HG03045 (cell line): ENCODE results near the gene CCND1.

Experiments used
- ATAC-seq: cut with Tn5 transposase; IDR thresholded peaks from one replicate; pipeline ENCODE4 v1.9.1; 2021; ENCODE audit warnings: mild to moderate bottlenecking, moderate library complexity; ENCODE audit not compliant: unreplicated experiment

The CCND1 gene

DNA sequence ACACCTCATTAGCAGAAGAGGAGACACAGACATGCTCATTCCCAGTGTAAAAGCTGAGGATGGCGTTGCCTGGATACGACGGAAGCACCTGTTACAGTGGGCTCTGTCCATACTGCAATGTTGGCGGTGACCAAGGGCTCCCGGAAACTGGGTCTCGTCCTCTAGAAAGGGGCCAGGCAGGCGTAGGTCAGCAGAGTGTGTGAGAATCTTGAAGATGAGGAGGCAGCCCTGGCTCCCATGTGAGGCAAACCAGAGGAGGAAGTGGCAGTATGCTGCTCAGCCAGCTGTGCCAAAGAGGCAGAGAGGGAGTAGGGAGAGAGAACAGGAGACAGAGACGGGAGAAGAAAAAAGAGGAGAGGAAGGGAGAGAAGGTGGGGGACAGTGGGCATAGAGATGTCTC is 23.9 kb downstream of the CCND1 start:
- no peak for ATAC-seq

DNA sequence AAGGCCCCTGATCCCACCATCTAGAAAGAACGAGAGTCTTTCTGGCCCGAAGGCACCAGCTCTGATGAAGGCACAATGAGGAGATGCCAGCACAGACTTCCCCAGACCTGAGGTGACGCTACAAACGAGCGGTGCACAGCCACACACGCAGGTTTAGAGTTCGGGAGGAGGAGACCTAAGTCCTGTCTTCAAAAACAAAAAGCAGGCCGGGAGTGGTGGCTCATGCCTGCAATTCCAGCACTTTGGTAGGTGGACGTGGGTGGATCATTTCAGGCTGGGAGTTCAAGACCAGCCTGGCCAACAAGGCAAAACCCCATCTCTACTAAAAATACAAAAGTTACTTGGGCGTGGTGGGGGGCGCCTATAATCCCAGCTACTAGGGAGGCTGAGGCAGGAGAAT is 24.7 kb downstream of the CCND1 start:
- ATAC-seq = no peak

GRCh38 chr11:69666261-69666660 is 25.3 kb downstream of the CCND1 start:
- ATAC-seq = no peak

- no peak for ATAC-seq
These were observed 26.0 kb downstream of the CCND1 start for GRCh38 chr11:69666752-69667536.

DNA sequence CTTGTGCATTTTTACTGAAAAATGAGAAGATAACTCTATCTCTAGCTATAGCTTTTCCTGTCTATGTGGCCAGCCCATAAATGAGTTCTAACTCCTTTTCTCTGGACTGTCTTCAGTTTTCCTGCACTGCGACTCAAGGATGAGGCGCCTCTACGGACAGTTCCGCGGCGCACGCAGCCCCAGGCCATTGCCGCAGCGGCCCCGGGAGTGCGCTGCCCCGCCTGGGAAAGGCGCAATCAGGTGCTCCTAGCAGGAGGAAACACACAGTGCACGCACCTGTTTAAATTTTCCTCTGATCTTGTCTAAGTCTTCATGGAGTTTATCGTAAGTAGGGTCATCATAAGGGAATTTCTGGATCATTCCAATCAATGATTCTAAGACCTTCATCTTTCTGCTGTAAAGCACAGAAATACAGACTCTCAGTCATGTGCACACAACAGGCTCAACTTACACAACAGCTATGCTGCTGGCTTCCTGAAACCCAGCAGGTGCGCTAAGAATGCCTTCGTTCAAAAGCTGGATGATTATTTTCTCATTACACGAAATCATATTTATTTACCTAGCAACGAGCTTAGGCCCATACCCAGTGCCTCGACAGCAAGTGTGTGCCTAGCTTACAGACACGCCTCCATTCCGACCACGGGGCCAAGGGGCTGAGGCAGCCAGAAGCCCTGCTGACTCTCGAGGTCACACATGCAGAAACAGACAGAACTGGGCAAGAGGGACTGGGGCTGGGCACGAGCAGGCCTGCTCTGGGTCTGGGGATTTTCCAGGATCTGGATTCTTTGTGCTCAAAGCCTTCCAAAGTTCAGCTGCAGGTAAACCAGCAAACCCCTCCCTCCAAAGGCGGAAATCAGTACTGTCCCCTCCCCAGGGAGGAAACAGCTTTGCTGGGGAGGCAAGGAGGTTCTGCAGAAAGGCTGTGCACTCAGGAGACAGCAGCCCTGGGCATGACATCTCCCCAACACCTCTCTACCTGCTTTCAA is 27.0 kb downstream of the CCND1 start:
- no peak for ATAC-seq

- no peak for ATAC-seq
These were observed 28.5 kb downstream of the CCND1 start for GRCh38 chr11:69669486-69669885.

DNA sequence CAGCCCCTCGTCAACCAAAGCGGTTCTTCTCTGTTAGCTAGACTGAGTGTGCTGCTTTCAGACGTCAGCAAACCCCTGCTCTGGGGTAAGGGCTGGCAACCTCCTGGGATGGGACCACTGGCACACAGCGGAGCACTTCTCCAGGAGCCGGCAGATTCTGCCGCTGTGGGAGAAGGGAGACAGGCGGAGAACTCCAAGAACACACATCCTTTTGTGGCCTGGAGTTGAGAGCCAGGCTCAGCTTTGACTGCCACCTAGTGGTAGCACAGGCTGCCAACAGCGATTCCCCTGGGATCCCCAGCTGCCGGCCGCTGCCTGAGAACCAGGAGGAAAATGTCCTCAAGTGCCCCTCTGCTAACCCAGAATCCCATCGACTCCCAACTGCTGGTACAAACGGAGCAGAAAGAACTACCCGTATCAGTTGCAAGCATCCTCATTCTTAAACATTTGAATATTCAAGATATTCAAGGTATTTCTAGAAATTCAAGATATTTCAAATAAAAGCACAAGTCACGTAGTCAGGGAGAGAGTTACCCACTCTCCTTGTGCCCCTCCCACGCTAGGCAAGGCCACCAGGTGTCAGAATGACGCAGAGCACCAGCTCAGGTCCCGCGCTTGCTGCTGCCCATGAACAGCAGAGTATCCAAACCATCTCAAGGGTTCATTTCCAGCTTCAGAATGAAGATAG is 29.3 kb downstream of the CCND1 start:
- no peak for ATAC-seq

DNA sequence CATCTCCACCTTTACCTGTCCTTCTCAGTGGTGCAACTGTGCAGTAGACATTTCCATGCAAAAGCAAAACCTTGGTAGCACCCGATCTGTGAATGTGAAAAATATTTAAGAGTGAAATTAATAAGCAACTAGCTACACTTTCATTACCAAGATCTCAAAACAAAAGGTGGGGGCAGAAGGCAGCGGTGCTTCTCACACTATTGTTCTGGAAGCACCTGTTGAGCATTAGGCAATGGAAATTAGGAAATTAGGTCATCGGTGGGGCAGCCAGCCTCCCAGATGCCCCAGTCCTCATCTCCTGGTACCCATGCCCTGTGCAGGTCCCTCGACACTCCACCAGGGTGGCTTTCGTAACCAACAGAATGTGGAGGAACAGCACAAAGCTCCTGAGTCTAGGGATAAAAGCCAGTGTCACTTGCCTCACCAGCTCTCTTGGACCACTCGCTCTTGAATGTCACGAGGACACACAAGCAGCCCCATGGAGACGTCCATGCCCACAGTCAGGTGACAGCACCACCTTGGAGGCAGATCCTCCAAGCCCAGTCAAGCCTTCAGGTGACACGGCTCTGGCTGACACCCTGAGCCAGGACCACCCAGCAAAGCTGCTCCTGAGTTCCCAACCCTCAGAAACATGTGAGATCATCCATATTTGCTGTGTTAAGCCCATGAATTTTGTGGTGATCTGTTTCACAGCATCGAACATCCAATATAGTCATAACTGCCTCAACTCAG is 30.9 kb downstream of the CCND1 start:
- ATAC-seq = no peak

DNA sequence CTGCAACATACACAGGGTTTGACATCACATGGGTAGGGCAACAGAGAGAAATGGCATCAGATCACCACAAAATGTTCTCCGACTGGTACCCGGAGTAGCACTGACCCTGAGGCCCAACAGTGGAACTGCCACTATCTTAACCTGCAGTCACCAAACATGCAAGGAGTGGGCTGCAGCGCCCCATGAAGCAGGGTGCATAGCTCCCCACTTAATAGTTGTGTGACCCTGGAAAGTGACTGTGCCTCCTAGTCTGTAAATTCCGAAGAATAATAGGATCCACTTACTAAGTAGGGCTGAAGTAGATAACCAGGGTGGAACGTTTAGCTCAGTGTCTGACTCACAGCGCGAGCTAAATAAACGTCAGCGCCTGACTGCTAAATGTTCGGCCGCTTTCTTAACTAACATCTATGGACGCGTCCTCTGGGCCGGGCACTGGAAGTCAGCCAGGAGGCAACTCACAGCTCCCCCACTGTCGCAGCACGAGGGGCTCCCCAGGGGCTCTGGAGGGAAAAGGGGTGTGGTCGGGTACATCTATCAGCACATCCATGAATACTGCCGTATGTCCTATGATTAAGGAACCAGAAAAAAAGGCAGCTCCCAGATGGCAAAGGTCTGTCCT is 33.4 kb downstream of the CCND1 start:
- no peak for ATAC-seq

DNA sequence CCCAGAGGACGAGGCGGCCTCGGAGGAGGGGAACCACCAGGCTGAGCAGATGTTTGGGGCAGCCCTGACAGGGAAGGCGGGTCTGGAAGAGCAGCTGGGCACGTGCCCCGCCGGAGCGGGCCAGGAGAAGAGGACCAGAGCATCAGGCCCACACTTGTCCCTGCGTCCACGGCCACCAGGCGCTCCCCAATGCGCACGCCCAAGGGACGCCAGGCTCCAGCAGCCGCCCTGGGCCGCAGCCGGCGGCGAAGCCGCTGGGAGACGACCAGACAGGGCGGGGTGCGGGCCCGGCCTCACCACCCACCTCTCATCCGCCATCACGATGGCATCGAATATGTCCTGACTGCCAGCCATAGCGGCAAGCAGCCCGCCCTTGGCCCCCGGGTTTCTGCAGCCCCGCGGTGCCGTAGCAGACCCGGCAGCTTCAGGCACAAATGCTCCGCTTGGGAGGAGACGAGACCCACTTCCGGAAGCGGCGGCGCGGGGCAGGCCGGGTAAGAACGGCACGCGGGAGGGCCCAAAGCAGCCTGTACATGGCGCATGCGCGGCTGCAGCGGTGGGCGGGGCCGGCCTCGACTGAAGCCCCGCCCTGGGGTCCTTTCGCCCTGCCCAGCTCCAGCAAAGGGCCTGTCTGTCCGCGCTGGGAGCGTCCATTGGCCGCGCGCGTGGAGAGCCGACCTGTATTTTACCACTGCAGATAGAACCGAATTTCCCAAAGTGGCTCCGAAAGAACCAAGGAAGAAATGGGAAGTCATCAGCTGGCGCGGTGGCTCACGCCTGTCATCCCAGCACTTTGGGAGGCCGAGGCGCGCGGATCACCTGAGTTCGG is 34.1 kb downstream of the CCND1 start, which contains the start of gene LTO1:
Gene LTO1 (minus strand): TSS at position 468 of the 829 bp plus-strand sequence. CDS start 114 bp downstream, at position 354.
- ATAC-seq = peak; percentile 87

GRCh38 chr11:69677749-69678148 is 36.8 kb downstream of the CCND1 start:
- ATAC-seq = no peak

GRCh38 chr11:69680688-69681087 is 39.7 kb downstream of the CCND1 start:
- no peak for ATAC-seq

GRCh38 chr11:69682221-69682620 is 41.3 kb downstream of the CCND1 start:
- no peak for ATAC-seq

DNA sequence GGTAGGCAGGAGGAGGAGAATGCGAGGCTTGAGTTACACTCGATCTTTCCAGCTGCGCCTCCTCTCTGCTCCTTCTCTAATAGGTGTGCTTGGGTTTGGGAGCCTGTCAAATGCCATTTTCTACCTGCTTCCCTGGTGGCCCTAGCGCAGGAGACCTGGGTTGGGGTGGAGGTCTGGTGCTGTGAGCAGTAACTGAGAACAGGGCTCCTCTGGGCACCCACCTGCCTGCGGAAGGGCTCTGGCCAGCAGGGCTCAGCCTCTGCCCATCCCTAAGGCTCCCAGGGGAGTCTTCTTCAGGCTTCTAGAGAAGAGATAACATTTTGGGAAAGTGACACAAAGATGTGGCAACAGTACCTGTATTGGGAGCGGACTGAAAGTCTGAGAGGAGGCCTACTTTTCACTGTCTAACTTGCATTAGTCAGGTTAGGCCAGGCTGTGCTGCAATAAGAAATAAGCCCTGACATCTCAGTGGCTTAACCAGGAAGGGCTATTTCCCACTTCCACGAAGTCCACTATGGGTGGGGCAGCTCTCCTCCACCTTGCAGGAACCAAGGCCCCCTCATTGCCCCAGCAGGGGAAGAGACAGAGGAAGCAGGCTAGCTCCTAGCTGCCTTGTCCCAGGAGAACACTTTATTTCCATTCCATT is 41.8 kb downstream of the CCND1 start:
- ATAC-seq = no peak

DNA sequence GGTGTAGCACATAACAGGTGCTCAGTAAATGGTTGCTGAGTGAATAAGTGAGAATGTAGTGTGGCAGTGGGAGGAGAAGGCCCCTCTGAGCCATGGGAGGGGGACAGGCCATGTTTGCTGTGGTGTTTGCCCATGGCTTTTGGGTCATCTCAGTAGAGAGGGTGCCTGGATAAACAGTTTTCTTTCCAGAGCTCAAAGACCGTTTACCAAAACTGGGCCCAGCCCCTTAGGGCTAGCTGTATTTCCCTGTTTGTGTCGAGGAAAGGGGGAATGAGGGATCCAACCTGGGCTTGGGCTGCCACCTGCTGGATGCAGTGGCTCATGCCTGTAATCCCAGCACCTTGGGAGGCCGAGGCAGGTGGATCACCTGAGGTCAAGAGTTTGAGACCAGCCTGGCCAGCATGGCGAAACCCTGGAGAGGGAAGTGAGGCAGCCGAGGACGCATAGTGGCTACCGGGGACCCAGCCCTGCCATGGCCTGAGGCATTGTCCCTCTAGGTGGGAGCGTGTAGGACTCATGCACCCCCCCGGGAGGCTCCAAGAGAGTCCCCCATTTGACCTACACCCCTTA is 42.9 kb downstream of the CCND1 start:
- ATAC-seq = no peak

- no peak for ATAC-seq
These were observed 43.7 kb downstream of the CCND1 start for GRCh38 chr11:69684651-69685050.

DNA sequence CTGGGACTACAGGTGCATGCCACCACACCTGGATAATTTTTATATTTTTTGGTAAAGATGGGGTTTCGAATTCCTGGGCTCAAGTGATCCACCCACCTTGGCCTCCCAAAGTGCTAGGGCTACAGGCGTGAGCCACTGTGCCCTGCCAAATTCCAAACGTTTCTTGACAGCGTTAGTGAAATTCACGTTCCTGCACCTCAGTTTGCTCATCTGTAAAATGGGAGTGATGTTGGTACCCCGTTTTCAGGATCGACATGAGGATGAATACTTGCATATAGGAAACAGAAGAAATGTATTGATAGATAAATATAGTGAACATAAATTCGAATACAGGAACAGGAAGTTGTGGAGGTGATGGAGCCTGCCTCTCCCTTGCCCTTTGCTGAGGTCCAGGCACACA is 44.4 kb downstream of the CCND1 start:
- no peak for ATAC-seq

GRCh38 chr11:69686452-69686851 is 45.5 kb downstream of the CCND1 start:
- no peak for ATAC-seq
